SH-SY5Y (cell line): Measurements from ENCODE around the gene MATN4.

ENCODE experiments used
- GATA2 ChIP-seq: IDR thresholded peaks from 2 replicates; pipeline ENCODE4 v1.6.1; 2011; ENCODE audit warnings: mild to moderate bottlenecking, low read depth, low read length
- GATA3 ChIP-seq: IDR thresholded peaks from 2 replicates; pipeline ENCODE4 v1.6.1; 2011; ENCODE audit warnings: low read depth, mild to moderate bottlenecking, low read length, moderate library complexity

GRCh38 chr20:45339084-45339483 is 31.0 kb upstream of the MATN4 start:
- TF ChIP-seq GATA2 (no peak), GATA3 (no peak)
